Measurements from ENCODE around the gene TMEM171.

Gene TMEM171

GRCh38 chr5:73151766-73152410 lies 31.5 kb downstream of the TMEM171 start:
- no peak for DNase-seq (ENCODE audit: extremely low read depth in 1 of 2, low read depth in 1 of 2)

GRCh38 chr5:73152411-73153388 lies 32.3 kb downstream of the TMEM171 start:
- DNase-seq (ENCODE audit: extremely low read depth in 1 of 2, low read depth in 1 of 2) = no peak

GRCh38 chr5:73153513-73153912 lies 33.1 kb downstream of the TMEM171 start:
- no peak for DNase-seq (ENCODE audit: extremely low read depth in 1 of 2, low read depth in 1 of 2)

GRCh38 chr5:73154208-73155006 lies 34.0 kb downstream of the TMEM171 start:
- DNase-seq (ENCODE audit: extremely low read depth in 1 of 2, low read depth in 1 of 2) = no peak

GRCh38 chr5:73155271-73156222 lies 35.2 kb downstream of the TMEM171 start:
- no peak for DNase-seq (ENCODE audit: extremely low read depth in 1 of 2, low read depth in 1 of 2)

GRCh38 chr5:73157414-73158303 lies 37.3 kb downstream of the TMEM171 start:
- no peak for DNase-seq (ENCODE audit: extremely low read depth in 1 of 2, low read depth in 1 of 2)

- DNase-seq (ENCODE audit: extremely low read depth in 1 of 2, low read depth in 1 of 2) = no peak
Observed at GRCh38 chr5:73158313-73158712, 37.9 kb downstream of the TMEM171 start.

GRCh38 chr5:73160239-73160671 lies 39.9 kb downstream of the TMEM171 start:
- peak; percentile 15 to 75 for DNase-seq (ENCODE audit: extremely low read depth in 1 of 2, low read depth in 1 of 2)

GRCh38 chr5:73170522-73170921 lies 50.1 kb downstream of the TMEM171 start:
- DNase-seq (ENCODE audit: extremely low read depth in 1 of 2, low read depth in 1 of 2) = no peak

GRCh38 chr5:73171495-73171894 lies 51.1 kb downstream of the TMEM171 start:
- no peak for DNase-seq (ENCODE audit: extremely low read depth in 1 of 2, low read depth in 1 of 2)

GRCh38 chr5:73172951-73173350 lies 52.6 kb downstream of the TMEM171 start, which contains the start of gene TMEM174:
TSS of gene TMEM174 (plus strand) at chr5:73173193. CDS start at chr5:73173244, 51 bp downstream.
- DNase-seq (ENCODE audit: extremely low read depth in 1 of 2, low read depth in 1 of 2) = no peak

GRCh38 chr5:73174100-73174815 lies 53.9 kb downstream of the TMEM171 start:
- no peak for DNase-seq (ENCODE audit: extremely low read depth in 1 of 2, low read depth in 1 of 2)

- DNase-seq (ENCODE audit: extremely low read depth in 1 of 2, low read depth in 1 of 2) = no peak
Observed at GRCh38 chr5:73176250-73176649, 55.9 kb downstream of the TMEM171 start.

GRCh38 chr5:73178265-73178664 lies 57.9 kb downstream of the TMEM171 start:
- DNase-seq (ENCODE audit: extremely low read depth in 1 of 2, low read depth in 1 of 2) = no peak

- no peak for DNase-seq (ENCODE audit: extremely low read depth in 1 of 2, low read depth in 1 of 2)
Observed at GRCh38 chr5:73179730-73180129, 59.4 kb downstream of the TMEM171 start.

GRCh38 chr5:73180566-73180965 lies 60.2 kb downstream of the TMEM171 start:
- DNase-seq (ENCODE audit: extremely low read depth in 1 of 2, low read depth in 1 of 2) = no peak
